NT2/D1 (cell line): Measurements from ENCODE around the gene ZSCAN10.

Source experiments
- SUZ12 ChIP-seq: IDR thresholded peaks from 2 replicates; pipeline ENCODE4 v1.6.1; 2011; ENCODE audit not compliant: insufficient read length, insufficient read depth; ENCODE audit errors: extremely low read depth
- YY1 ChIP-seq: IDR thresholded peaks from 2 replicates; pipeline ENCODE4 v1.6.1; 2011; ENCODE audit not compliant: insufficient read length, insufficient read depth

- no peak for TF ChIP-seq YY1
- TF ChIP-seq SUZ12 = no peak
Measured at GRCh38 chr16:3089717-3090592, 9.1 kb downstream of the ZSCAN10 start.
